ENCODE data around the gene MTG2. TPM values are rescaled to one million over a fixed set of nuclear protein-coding genes. Genes with fewer than 3 reads are reported as not detected.

MTG2 gene
- total and polyA plus RNA-seq, 2 of the 8 experiments (the other 6 are each of a cell fraction or from before 2014, with no cell fraction given) = 14.4 to 22.8 TPM

- Histone ChIP-seq H3K9ac (replicated peaks in 1 of 4; ENCODE audit: extremely low read depth in 1 of 4, low read depth in 3 of 4, low read length in 3 of 4) (no peak overlapping the region), H3K4ac (replicated peaks; ENCODE audit: insufficient read length, low read depth, low read length) (no peak overlapping the region), H3K4me1 (replicated peaks in 1 of 4; ENCODE audit: control insufficient read depth in 3 of 4, insufficient read depth in 4 of 4, low read length in 3 of 4) (peaks cover 0 to 19% (median 8%) of the 10 kb centered on the region in 4 experiments; a peak in 6 of 7 replicates), H4K20me1 (replicated peaks in 1 of 2; ENCODE audit: control insufficient read depth in 1 of 2, insufficient read depth in 2 of 2, low read length in 2 of 2) (peaks cover 50 to 52% of the 10 kb centered on the region in 2 experiments), H3K23ac (ENCODE audit: insufficient read length) (no peak overlapping the region), H3K4me2 (ENCODE audit: insufficient read depth in 1 of 2, low read depth in 2 of 2, low read length in 2 of 2) (no peak overlapping the region), H2BK5ac (ENCODE audit: low read depth, low read length) (0 out of 2 replicates have a peak overlapping the region, but pooled peaks have one; percentile 52), H2BK12ac (ENCODE audit: low read depth, low read length) (no peak overlapping the region), H3K18ac (ENCODE audit: extremely low read depth, low read length) (no peak overlapping the region; the same call in 1 of the 2 replicates), H3K79me1 (ENCODE audit: low read depth, low read length) (peaks cover 43% of the 10 kb centered on the region), H2BK120ac (replicated peaks; ENCODE audit: low read depth, low read length) (no peak overlapping the region), H3K36me3 (ENCODE audit: control insufficient read depth in 2 of 4, insufficient read depth in 4 of 4, low read length in 3 of 4) (peaks cover 0 to 8% (median 3%) of the 10 kb centered on the region in 4 experiments; a peak in 3 of 8 replicates), H2AK5ac (ENCODE audit: low read depth, low read length) (no peak overlapping the region; the same call in 1 of the 2 replicates), H3K79me2 (ENCODE audit: control insufficient read depth in 1 of 2, insufficient read depth in 2 of 2, low read length in 2 of 2) (peaks cover 58 to 88% of the 10 kb centered on the region in 2 experiments), H3K27ac (ENCODE audit: low read depth, low read length) (no peak overlapping the region), H3K23me2 (ENCODE audit: low read depth, low read length) (peaks cover 3% of the 10 kb centered on the region; the same call in 1 of the 2 replicates), H3K56ac (replicated peaks; ENCODE audit: insufficient read length, low read depth, low read length) (no peak overlapping the region), H4K91ac (replicated peaks; ENCODE audit: insufficient read length, low read length) (no peak overlapping the region), H4K5ac (ENCODE audit: insufficient read length, low read depth, low read length) (no peak overlapping the region), H3K27me3 (replicated peaks in 1 of 4; ENCODE audit: control insufficient read depth in 3 of 4, extremely low read depth in 1 of 4, insufficient read depth in 3 of 4, low read length in 3 of 4) (no peaks in the 10 kb centered on the region), H4K8ac (ENCODE audit: extremely low read depth, insufficient read depth, low read length) (no peak overlapping the region), H3K4me3 (ENCODE audit: extremely low read depth in 1 of 4, insufficient read depth in 2 of 4, low read depth in 3 of 4, low read length in 4 of 4) (no peak overlapping the region), H2BK15ac (ENCODE audit: low read length) (no peak overlapping the region), H2BK20ac (ENCODE audit: low read length) (no peak overlapping the region), H3K9me3 (ENCODE audit: insufficient read depth in 2 of 2, low read depth in 1 of 2, low read length in 1 of 2) (no peaks in the 10 kb centered on the region; a peak in 1 of 4 replicates), H3K14ac (ENCODE audit: insufficient read length) (no peak overlapping the region), H2AFZ (ENCODE audit: low read length) (no peak overlapping the region)
- DNase-seq (ENCODE audit: low read depth in 1 of 2, low spot score in 2 of 2) (no peak), FAIRE-seq (no peak)
- WGBS, 2 experiments (ENCODE audit: extremely low coverage in 1 of 2, insufficient coverage in 1 of 2, insufficient read length in 1 of 2, insufficient replicate concordance in 2 of 2, low coverage in 1 of 2, low lambda C conversion rate in 2 of 2, missing lambda C conversion rate in 1 of 2) = 96% methylated on average over 5 of the region's 6 CpGs; no CpG with 5 or more reads in 1 of the 2 experiments
- TF ChIP-seq BCL11A (IDR thresholded peaks at IDR 0.05; ENCODE audit: low read depth in 2 of 2, low read length in 2 of 2) = no peak
- TF ChIP-seq E2F6 (IDR thresholded peaks at IDR 0.05) = no peak
- no peak for TF ChIP-seq CEBPB (IDR thresholded peaks at IDR 0.05; ENCODE audit: low read depth, low read length)
- TF ChIP-seq CBX5 (IDR thresholded peaks at IDR 0.05; ENCODE audit: low read depth, low read length) = no peak
- TF ChIP-seq RAD21 (IDR thresholded peaks at IDR 0.05 in 1 of 2, conservative IDR thresholded peaks at IDR 0.05 in 1 of 2; ENCODE audit: low read depth in 2 of 2, low read length in 2 of 2) = no peak
- no peak for TF ChIP-seq SP1 (IDR thresholded peaks at IDR 0.05; ENCODE audit: low read depth, low read length)
- TF ChIP-seq SP4 (IDR thresholded peaks at IDR 0.05; ENCODE audit: low read length) = no peak
- no peak for TF ChIP-seq RXRA (IDR thresholded peaks at IDR 0.05; ENCODE audit: insufficient read depth, low read depth, low read length)
- no peak for TF ChIP-seq BACH1 (IDR thresholded peaks at IDR 0.05; ENCODE audit: low read length)
- no peak for TF ChIP-seq YY1 (IDR thresholded peaks at IDR 0.05; ENCODE audit: low read depth, low read length)
- TF ChIP-seq NRF1 (IDR thresholded peaks at IDR 0.05; ENCODE audit: low read depth, low read length) = no peak
- ChIA-PET CTCF (ENCODE audit: partially characterized antibody) (interaction anchor here (1.5 kb wide), 1 partner anchor 44 kb away, joined by 3 read pairs; no protein-coding TSS in a partner anchor), POLR2A (ENCODE audit: partially characterized antibody) (interaction anchor here (1.0 kb wide), 1 partner anchor 84 kb away, joined by 3 read pairs; no protein-coding TSS in a partner anchor)
Observed at GRCh38 chr20:62147125-62147524, 35.7 kb upstream of the MTG2 start.
